K562 (cell line): ENCODE measurements around the gene CEMP1. TPM values are rescaled to one million over a fixed set of nuclear protein-coding genes. Genes with fewer than 3 reads are reported as not detected.

Source experiments
- CUX1 ChIP-seq: fragments of 200-800 bp; sonication (Bioruptor generic); IDR thresholded peaks from 2 replicates; pipeline ENCODE4 v1.6.1; 2016; ENCODE audit warnings: missing genetic modification characterization, missing compliant biosample characterization
- EP400 ChIP-seq: fragments of 450-650 bp; IDR thresholded peaks from 2 replicates; pipeline ENCODE4 v1.6.1; 2017; ENCODE audit warnings: antibody characterized with exemption, mild to moderate bottlenecking, moderate library complexity
- EWSR1 ChIP-seq: fragments of 450-650 bp; IDR thresholded peaks from 2 replicates; pipeline ENCODE4 v1.6.1; 2018; ENCODE audit warnings: borderline replicate concordance, mild to moderate bottlenecking, low read depth, moderate library complexity; ENCODE audit not compliant: partially characterized antibody
- FOXA1 ChIP-seq: fragments of 450-650 bp; IDR thresholded peaks from 2 replicates; pipeline ENCODE4 v1.6.1; 2016; ENCODE audit warnings: mild to moderate bottlenecking, borderline replicate concordance
- GATAD2A ChIP-seq: fragments of 450-650 bp; IDR thresholded peaks from 2 replicates; pipeline ENCODE4 v1.6.1; 2017
- MCM2 ChIP-seq: fragments of 450-650 bp; IDR thresholded peaks from 2 replicates; pipeline ENCODE4 v1.6.1; 2017; ENCODE audit warnings: low read depth, mild to moderate bottlenecking
- PHF20 ChIP-seq: fragments of 450-650 bp; IDR thresholded peaks from 2 replicates; pipeline ENCODE4 v1.6.1; 2018; ENCODE audit not compliant: partially characterized antibody
- POLR2G ChIP-seq: fragments of 200-400 bp; formaldehyde crosslinking; IDR thresholded peaks from 2 replicates; pipeline ENCODE4 v1.6.1; 2017; ENCODE audit warnings: low read depth, mild to moderate bottlenecking, antibody characterized with exemption, low read length, moderate library complexity
- SPI1 ChIP-seq: IDR thresholded peaks from 2 replicates; pipeline ENCODE4 v1.6.1; 2011; ENCODE audit warnings: low read depth, low read length, control low read depth, borderline replicate concordance
- TAF9B ChIP-seq: fragments of 450-650 bp; IDR thresholded peaks from 2 replicates; pipeline ENCODE4 v1.6.1; 2018; ENCODE audit warnings: mild to moderate bottlenecking; ENCODE audit not compliant: partially characterized antibody
- XRCC3 ChIP-seq: fragments of 450-650 bp; IDR thresholded peaks from 2 replicates; pipeline ENCODE4 v1.6.1; 2017; ENCODE audit warnings: mild to moderate bottlenecking, moderate library complexity
- ZNF23 ChIP-seq: fragments of 250-450 bp; sonication (Bioruptor Pico); IDR thresholded peaks from 2 replicates; pipeline ENCODE4 v1.4.0; 2020; ENCODE audit warnings: mild to moderate bottlenecking
- microRNA counts: library from miRNA; unstranded; fragments of <30 nt; microRNA quantifications from one replicate; lab custom pipeline; 2016
- microRNA-seq: library from miRNA; unstranded; fragments of <30 nt; microRNA quantifications from one replicate; pipeline ENCODE4, GENCODE V29; 2018; ENCODE audit warnings: borderline microRNAs expressed
- polyA plus RNA-seq, 8 experiments: library from polyadenylated mRNA; depleted of rRNA in 4 of 8; stranded (reverse) in 5 of 8; unstranded in 3 of 8; fragments of >200 nt; fragmentation: Nextera tagmentation in 2 of 8; fragmentation: Illumina TruSeq in 1 of 8; extraction: Ambion mirVana in 2 of 8; extraction: Trizol in 1 of 8; gene quantifications; 2 replicates each; pipeline versions ENCODE4 v1.2.1 to v1.2.3, GENCODE V29; 2011 to 2014; ENCODE audit warnings: inconsistent platforms in 1 of 8, missing spikeins in 1 of 8
- small RNA-seq: library from RNA; depleted of rRNA; stranded (forward); fragments of <200 nt; gene quantifications from one replicate; pipeline ENCODE3, GENCODE V24; 2014
- total RNA-seq, 7 experiments: library from RNA; depleted of rRNA in 6 of 7; stranded (reverse); fragments of >200 nt in 6 of 7; fragmentation: Illumina TruSeq in 2 of 7; extraction: Trizol in 2 of 7; gene quantifications; 2 replicates each; pipeline versions ENCODE4 v1.2.1 to v1.2.3, GENCODE V29; 2011 to 2021; ENCODE audit warnings: low replicate concordance in 1 of 7

Gene CEMP1
- total and polyA plus RNA-seq, 9 of the 15 experiments (the other 6 are each of a cell fraction or from before 2014, with no cell fraction given): 0.05 to 0.45 TPM; not detected in 7

DNA sequence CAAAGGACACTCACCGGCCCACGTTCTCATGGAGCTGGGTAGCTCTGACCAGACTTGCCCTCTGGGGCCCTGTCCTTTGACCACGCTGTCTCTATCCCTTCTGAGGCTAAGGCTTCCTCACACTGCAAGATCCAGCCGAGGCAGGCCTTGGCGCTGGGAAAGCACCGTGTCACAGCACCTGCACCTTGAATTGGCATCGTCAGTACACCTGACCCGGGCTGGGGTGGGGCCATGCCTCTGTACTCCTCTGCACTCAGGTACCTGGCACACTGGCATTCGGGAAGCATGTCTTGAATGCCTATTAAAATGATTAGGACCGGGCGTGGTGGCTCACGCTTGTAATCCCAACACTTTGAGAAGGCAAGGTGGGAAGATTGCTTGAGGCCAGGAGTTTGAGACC lies 50.3 kb downstream of the CEMP1 start (continued):
- TF ChIP-seq CUX1 (no peak), GATAD2A (no peak), SPI1 (no peak), POLR2G (no peak), ZNF23 (CRISPR knock-in tag) (no peak), XRCC3 (no peak), EWSR1 (no peak), EP400 (no peak), FOXA1 (no peak), PHF20 (no peak), TAF9B (no peak), MCM2 (no peak)

MicroRNA genes within 50 kb of the gene (microRNA counts, 767-probe panel; counts per million panel counts)
- not detected for microRNA hsa-miR-3178 (lab: Ali Mortazavi, UCI)

Small RNA genes within 50 kb of the gene (microRNA-seq; reads per million reads assigned to microRNA genes)
- gene MIR3178: 0.36 reads per million

Small RNA genes within 50 kb of the gene (small RNA-seq; reads per million reads assigned to genes)
- gene AC093525.1 (not detected), gene MIR3178 (not detected)

Other genes starting within 250 kb of the CEMP1 start
Only the 7 nearest of the 12 such genes appear.
- 46.2 and 66.4 TPM in 2 replicates for gene CCNF, start 102.0 kb downstream of the CEMP1 start, total RNA-seq (2014; rRNA removed)
- 26.2 and 29.5 TPM in 2 replicates for gene CCNF, start 102.0 kb downstream of the CEMP1 start, total RNA-seq (2014; rRNA removed; fragmentation: Illumina TruSeq; extraction: Trizol)
- gene CCNF, start 102.0 kb downstream of the CEMP1 start, total RNA-seq (2015; rRNA removed; fragmentation: Illumina TruSeq; extraction: Trizol): 34.2 and 36.9 TPM in 2 replicates
- 62.9 and 70.1 TPM in 2 replicates for gene CCNF, start 102.0 kb downstream of the CEMP1 start, total RNA-seq (2021)
- 18.5 and 18.8 TPM in 2 replicates for gene CCNF, start 102.0 kb downstream of the CEMP1 start, polyA plus RNA-seq (2011; rRNA removed)
- gene CCNF, start 102.0 kb downstream of the CEMP1 start, polyA plus RNA-seq (2014; fragmentation: Illumina TruSeq; extraction: Trizol): 30.8 and 43.5 TPM in 2 replicates
- gene CCNF, start 102.0 kb downstream of the CEMP1 start, polyA plus RNA-seq (2014; fragmentation: Nextera tagmentation; extraction: Ambion mirVana): 1 to 10 TPM; 4.1 to 5.4 TPM
- 24.6 and 28.5 TPM in 2 replicates for gene CCNF, start 102.0 kb downstream of the CEMP1 start, polyA plus RNA-seq (2014; rRNA removed)
- gene TEDC2, start 71.3 kb downstream of the CEMP1 start, total RNA-seq (2014; rRNA removed): 50.2 and 66.0 TPM in 2 replicates
- 6.4 and 11.6 TPM in 2 replicates for gene TEDC2, start 71.3 kb downstream of the CEMP1 start, total RNA-seq (2014; rRNA removed; fragmentation: Illumina TruSeq; extraction: Trizol)
- 25.8 and 28.4 TPM in 2 replicates for gene TEDC2, start 71.3 kb downstream of the CEMP1 start, total RNA-seq (2015; rRNA removed; fragmentation: Illumina TruSeq; extraction: Trizol)
- gene TEDC2, start 71.3 kb downstream of the CEMP1 start, total RNA-seq (2021): 43.0 and 46.1 TPM in 2 replicates
- gene TEDC2, start 71.3 kb downstream of the CEMP1 start, polyA plus RNA-seq (2011; rRNA removed): 11.5 and 19.7 TPM in 2 replicates
- 17.6 and 21.1 TPM in 2 replicates for gene TEDC2, start 71.3 kb downstream of the CEMP1 start, polyA plus RNA-seq (2014; fragmentation: Illumina TruSeq; extraction: Trizol)
- gene TEDC2, start 71.3 kb downstream of the CEMP1 start, polyA plus RNA-seq (2014; fragmentation: Nextera tagmentation; extraction: Ambion mirVana): 1 to 10 TPM in 1 of 2 experiments, under 1 TPM in 1; 0.75 to 2.2 TPM
- gene TEDC2, start 71.3 kb downstream of the CEMP1 start, polyA plus RNA-seq (2014; rRNA removed): 46.1 and 57.0 TPM in 2 replicates
- not detected in 2 replicates for gene NTN3, start 60.1 kb downstream of the CEMP1 start, total RNA-seq (2014; rRNA removed)
- not detected in 2 replicates for gene NTN3, start 60.1 kb downstream of the CEMP1 start, total RNA-seq (2014; rRNA removed; fragmentation: Illumina TruSeq; extraction: Trizol)
- gene NTN3, start 60.1 kb downstream of the CEMP1 start, total RNA-seq (2015; rRNA removed; fragmentation: Illumina TruSeq; extraction: Trizol): not detected in 2 replicates
- gene NTN3, start 60.1 kb downstream of the CEMP1 start, total RNA-seq (2021): not detected in 2 replicates
- not detected in 2 replicates for gene NTN3, start 60.1 kb downstream of the CEMP1 start, polyA plus RNA-seq (2011; rRNA removed)
- not detected in 2 replicates for gene NTN3, start 60.1 kb downstream of the CEMP1 start, polyA plus RNA-seq (2014; fragmentation: Illumina TruSeq; extraction: Trizol)
- not detected for gene NTN3, start 60.1 kb downstream of the CEMP1 start, polyA plus RNA-seq (2014; fragmentation: Nextera tagmentation; extraction: Ambion mirVana)
- not detected in 2 replicates for gene NTN3, start 60.1 kb downstream of the CEMP1 start, polyA plus RNA-seq (2014; rRNA removed)
- 7.2 and 13.4 TPM in 2 replicates for gene TBC1D24, start 56.3 kb downstream of the CEMP1 start, total RNA-seq (2014; rRNA removed)
- gene TBC1D24, start 56.3 kb downstream of the CEMP1 start, total RNA-seq (2014; rRNA removed; fragmentation: Illumina TruSeq; extraction: Trizol): 4.2 and 4.9 TPM in 2 replicates
- 9.1 and 11.2 TPM in 2 replicates for gene TBC1D24, start 56.3 kb downstream of the CEMP1 start, total RNA-seq (2015; rRNA removed; fragmentation: Illumina TruSeq; extraction: Trizol)
- 22.6 and 24.3 TPM in 2 replicates for gene TBC1D24, start 56.3 kb downstream of the CEMP1 start, total RNA-seq (2021)
- gene TBC1D24, start 56.3 kb downstream of the CEMP1 start, polyA plus RNA-seq (2011; rRNA removed): 5.7 and 9.4 TPM in 2 replicates
- 7.2 and 9.4 TPM in 2 replicates for gene TBC1D24, start 56.3 kb downstream of the CEMP1 start, polyA plus RNA-seq (2014; fragmentation: Illumina TruSeq; extraction: Trizol)
- 1 to 10 TPM; 1.7 to 4.2 TPM for gene TBC1D24, start 56.3 kb downstream of the CEMP1 start, polyA plus RNA-seq (2014; fragmentation: Nextera tagmentation; extraction: Ambion mirVana)
- gene TBC1D24, start 56.3 kb downstream of the CEMP1 start, polyA plus RNA-seq (2014; rRNA removed): 8.3 and 9.3 TPM in 2 replicates
- 28.4 and 48.6 TPM in 2 replicates for gene ATP6V0C, start 17.5 kb downstream of the CEMP1 start, total RNA-seq (2014; rRNA removed)
- 10.2 and 10.8 TPM in 2 replicates for gene ATP6V0C, start 17.5 kb downstream of the CEMP1 start, total RNA-seq (2014; rRNA removed; fragmentation: Illumina TruSeq; extraction: Trizol)
- 22.7 and 24.3 TPM in 2 replicates for gene ATP6V0C, start 17.5 kb downstream of the CEMP1 start, total RNA-seq (2015; rRNA removed; fragmentation: Illumina TruSeq; extraction: Trizol)
- 213 and 228 TPM in 2 replicates for gene ATP6V0C, start 17.5 kb downstream of the CEMP1 start, total RNA-seq (2021)
- 7.1 and 14.1 TPM in 2 replicates for gene ATP6V0C, start 17.5 kb downstream of the CEMP1 start, polyA plus RNA-seq (2011; rRNA removed)
- gene ATP6V0C, start 17.5 kb downstream of the CEMP1 start, polyA plus RNA-seq (2014; fragmentation: Illumina TruSeq; extraction: Trizol): 44.5 and 83.3 TPM in 2 replicates
- gene ATP6V0C, start 17.5 kb downstream of the CEMP1 start, polyA plus RNA-seq (2014; fragmentation: Nextera tagmentation; extraction: Ambion mirVana): 1 to 10 TPM; 2.9 to 5.2 TPM
- gene ATP6V0C, start 17.5 kb downstream of the CEMP1 start, polyA plus RNA-seq (2014; rRNA removed): 63.0 and 66.3 TPM in 2 replicates
- gene AMDHD2, start 11.0 kb downstream of the CEMP1 start, total RNA-seq (2014; rRNA removed): 39.5 and 48.7 TPM in 2 replicates
- 2.0 and 3.6 TPM in 2 replicates for gene AMDHD2, start 11.0 kb downstream of the CEMP1 start, total RNA-seq (2014; rRNA removed; fragmentation: Illumina TruSeq; extraction: Trizol)
- 23.0 and 24.9 TPM in 2 replicates for gene AMDHD2, start 11.0 kb downstream of the CEMP1 start, total RNA-seq (2015; rRNA removed; fragmentation: Illumina TruSeq; extraction: Trizol)
- gene AMDHD2, start 11.0 kb downstream of the CEMP1 start, total RNA-seq (2021): 42.3 and 55.1 TPM in 2 replicates
- 11.7 and 19.0 TPM in 2 replicates for gene AMDHD2, start 11.0 kb downstream of the CEMP1 start, polyA plus RNA-seq (2011; rRNA removed)
- gene AMDHD2, start 11.0 kb downstream of the CEMP1 start, polyA plus RNA-seq (2014; fragmentation: Illumina TruSeq; extraction: Trizol): 10.1 and 18.1 TPM in 2 replicates
- under 1 TPM in 1 of 2 experiments, not detected in 1; 0.38 TPM for gene AMDHD2, start 11.0 kb downstream of the CEMP1 start, polyA plus RNA-seq (2014; fragmentation: Nextera tagmentation; extraction: Ambion mirVana)
- gene AMDHD2, start 11.0 kb downstream of the CEMP1 start, polyA plus RNA-seq (2014; rRNA removed): 54.4 and 56.9 TPM in 2 replicates
- gene PDPK1, start 6.6 kb upstream of the CEMP1 start, total RNA-seq (2014; rRNA removed): 11.1 and 16.5 TPM in 2 replicates
- 18.7 and 20.4 TPM in 2 replicates for gene PDPK1, start 6.6 kb upstream of the CEMP1 start, total RNA-seq (2014; rRNA removed; fragmentation: Illumina TruSeq; extraction: Trizol)
- gene PDPK1, start 6.6 kb upstream of the CEMP1 start, total RNA-seq (2015; rRNA removed; fragmentation: Illumina TruSeq; extraction: Trizol): 15.2 and 17.1 TPM in 2 replicates
- gene PDPK1, start 6.6 kb upstream of the CEMP1 start, total RNA-seq (2021): 37.2 and 38.9 TPM in 2 replicates
- gene PDPK1, start 6.6 kb upstream of the CEMP1 start, polyA plus RNA-seq (2011; rRNA removed): 32.1 and 37.1 TPM in 2 replicates
- 30.3 and 32.4 TPM in 2 replicates for gene PDPK1, start 6.6 kb upstream of the CEMP1 start, polyA plus RNA-seq (2014; fragmentation: Illumina TruSeq; extraction: Trizol)
- gene PDPK1, start 6.6 kb upstream of the CEMP1 start, polyA plus RNA-seq (2014; fragmentation: Nextera tagmentation; extraction: Ambion mirVana): 1 to 10 TPM; 4.0 to 4.6 TPM
- gene PDPK1, start 6.6 kb upstream of the CEMP1 start, polyA plus RNA-seq (2014; rRNA removed): 21.3 and 22.3 TPM in 2 replicates